ENCODE measurements around the gene KCNJ6.
"Not testable (repeated sequence)": the region's sequence is repeated elsewhere in the genome, so short reads cannot be mapped to it uniquely, and the experiment has no call there.

The KCNJ6 gene

DNA sequence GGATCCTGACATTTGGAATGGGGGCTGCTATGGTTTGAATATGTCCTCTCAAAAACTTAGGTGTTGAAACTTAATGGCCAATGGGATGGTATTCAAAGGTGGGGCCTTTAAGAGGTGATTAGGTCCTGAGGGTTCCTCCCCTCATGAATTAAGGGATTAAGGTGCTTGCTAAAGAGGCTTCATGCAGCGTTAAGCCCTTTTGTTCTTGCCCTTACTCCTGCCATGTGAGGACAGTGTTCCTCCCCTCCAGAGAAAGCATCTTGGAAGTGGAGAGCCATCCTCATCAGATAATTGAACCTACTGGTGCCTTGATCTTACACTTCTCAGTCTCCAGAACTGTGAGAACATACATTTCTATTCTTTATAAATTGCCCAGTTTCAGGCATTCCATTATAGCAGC lies 146.6 kb downstream of the KCNJ6 start:
- no peak for DNase-seq (ENCODE audit: low spot score)

DNA sequence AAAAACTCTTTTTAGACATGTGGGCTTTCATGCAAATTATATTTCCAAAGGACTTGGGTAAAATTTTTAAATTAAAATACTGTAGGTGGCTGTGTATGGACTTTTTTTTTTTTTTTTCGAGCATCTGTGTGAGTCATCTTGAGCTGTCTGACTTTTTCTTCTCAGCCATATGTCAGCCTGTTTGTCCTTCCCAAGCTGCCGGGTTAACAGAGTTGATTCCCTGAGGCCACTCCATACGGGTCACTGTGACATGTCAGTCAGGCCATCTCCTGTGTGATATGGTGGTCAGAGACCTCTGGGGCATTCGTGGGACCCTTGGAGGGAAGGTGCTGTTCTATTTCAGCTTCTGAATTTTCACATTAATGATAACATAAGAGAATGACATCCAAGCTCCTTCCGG lies 148.3 kb downstream of the KCNJ6 start:
- DNase-seq (ENCODE audit: low spot score): no peak

DNA sequence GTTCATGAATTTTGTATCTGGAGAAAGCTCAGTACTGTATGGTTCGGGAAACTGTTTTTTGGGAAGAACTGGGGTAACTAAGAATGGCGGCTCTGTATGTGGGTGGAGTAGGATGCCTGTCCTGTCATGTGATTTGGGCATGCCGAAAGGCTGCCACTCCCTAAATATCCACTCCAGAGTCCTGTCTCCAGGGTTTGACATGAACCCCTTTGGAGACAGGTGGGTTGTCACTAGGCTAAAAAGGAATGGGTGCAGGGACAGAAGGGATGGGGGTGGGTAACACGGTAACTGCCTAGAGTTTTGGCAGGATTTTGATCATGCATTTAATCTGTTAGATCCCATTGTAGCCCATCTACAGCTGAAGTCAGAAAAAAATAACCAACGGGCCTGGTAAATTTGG lies 150.1 kb downstream of the KCNJ6 start:
- DNase-seq (ENCODE audit: low spot score): no peak

DNA sequence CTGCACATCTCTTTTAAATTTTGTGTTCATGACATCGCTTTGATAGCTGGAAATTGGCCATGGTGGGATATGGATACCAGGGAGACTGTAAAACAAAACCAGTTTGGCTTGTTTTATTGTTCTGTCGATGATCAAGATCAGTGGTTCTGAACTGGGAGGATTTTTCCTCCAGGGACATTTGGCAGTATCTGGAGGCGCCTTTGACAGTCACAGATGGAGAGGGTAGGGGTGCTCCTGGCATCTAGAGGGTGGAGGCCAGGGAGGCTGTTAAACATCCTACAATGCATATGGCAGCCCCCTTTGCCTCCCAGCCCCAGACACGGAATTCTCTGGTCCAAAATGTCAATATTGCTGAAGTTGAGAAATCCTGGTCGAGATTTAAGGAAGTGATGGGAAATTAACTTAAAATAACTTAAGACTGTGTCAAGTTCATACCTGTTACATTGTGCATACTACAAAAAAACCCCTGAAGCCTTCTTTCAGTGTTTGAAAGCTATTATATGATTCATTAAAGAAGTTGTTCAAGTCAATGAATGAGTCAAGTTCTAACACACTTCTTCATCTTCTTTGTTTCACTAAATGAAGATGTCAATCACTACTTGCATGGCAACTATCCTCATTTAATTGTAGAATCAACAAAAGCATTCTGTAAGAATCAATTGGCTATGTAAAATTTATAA lies 150.9 kb downstream of the KCNJ6 start:
- DNase-seq (ENCODE audit: low spot score): no peak

DNA sequence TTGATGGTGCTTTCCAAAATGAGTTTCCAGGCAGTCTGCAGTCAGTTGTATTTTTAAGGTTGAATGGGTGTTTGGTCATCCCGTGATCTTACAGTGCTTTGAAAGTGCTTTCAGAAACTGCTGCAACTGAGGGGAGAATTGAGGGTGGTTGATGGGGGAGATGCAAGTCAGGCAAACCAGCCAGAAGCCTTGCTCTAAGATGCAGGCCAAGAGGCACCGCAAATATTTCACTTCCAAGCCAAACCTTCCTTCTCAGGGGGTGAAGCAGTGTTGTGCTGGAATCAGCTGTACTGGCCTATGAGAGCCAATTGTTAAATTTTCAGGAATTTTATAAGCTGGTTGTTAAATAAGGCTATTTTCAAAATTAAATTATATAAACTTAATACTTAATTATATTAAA lies 151.6 kb downstream of the KCNJ6 start:
- DNase-seq (ENCODE audit: low spot score): no peak

DNA sequence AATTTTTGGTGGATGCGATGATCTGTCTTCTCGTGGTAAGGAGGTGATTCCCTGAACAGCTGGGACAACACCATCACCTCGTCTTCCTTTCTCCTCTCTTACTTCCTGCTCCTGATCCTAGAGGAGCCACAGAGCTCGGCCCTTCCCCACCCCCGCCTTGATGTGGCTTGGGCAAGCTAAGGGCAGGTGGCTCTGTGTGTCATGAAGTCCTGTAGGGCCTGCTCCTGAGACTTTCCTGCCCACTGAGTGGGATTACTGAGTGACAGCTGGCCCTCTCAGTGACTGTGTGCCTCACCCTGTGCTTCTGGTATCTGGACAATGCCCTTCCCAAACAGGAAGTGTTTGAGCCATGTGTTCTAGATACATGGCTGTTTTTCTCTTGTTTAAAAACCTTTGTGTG lies 153.0 kb downstream of the KCNJ6 start:
- no peak for DNase-seq (ENCODE audit: low spot score)

DNA sequence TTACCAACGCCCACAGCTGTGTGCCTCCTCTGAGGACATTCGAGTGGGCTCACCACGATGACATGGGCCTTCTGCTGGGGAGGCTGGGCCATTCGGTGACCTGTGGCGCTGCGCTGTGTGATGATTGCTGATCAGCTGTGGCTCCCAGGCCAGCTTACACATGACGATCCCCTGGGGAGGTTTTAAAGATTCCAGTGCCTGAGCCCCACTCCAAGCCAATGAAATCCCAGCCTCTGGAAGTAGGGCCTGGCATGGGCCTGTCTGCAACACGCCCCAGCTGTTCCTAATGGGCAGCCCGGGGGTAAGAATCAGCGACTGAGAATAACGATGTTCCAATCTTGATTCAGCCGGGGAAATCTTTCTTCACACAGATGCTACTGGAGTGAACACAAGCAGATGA lies 153.7 kb downstream of the KCNJ6 start:
- no peak for DNase-seq (ENCODE audit: low spot score)

DNA sequence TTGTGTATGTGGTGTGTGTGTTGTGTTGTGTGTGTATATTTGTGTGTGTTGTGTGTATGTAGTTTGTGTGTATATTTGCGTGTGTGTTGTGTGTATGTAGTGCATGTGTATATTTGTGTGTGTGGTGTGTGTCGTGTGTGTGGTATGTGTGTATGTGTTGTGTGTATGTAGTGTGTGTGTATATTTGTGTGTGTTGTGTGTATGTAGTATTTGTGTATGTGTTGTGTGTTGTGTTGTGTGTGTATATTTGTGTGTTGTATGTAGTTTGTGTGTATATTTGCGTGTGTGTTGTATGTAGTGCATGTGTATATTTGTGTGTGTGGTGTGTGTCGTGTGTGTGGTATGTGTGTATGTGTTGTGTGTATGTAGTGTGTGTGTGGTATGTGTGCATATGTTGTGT lies 154.9 kb downstream of the KCNJ6 start:
- DNase-seq (ENCODE audit: low spot score): not testable (repeated sequence)

DNA sequence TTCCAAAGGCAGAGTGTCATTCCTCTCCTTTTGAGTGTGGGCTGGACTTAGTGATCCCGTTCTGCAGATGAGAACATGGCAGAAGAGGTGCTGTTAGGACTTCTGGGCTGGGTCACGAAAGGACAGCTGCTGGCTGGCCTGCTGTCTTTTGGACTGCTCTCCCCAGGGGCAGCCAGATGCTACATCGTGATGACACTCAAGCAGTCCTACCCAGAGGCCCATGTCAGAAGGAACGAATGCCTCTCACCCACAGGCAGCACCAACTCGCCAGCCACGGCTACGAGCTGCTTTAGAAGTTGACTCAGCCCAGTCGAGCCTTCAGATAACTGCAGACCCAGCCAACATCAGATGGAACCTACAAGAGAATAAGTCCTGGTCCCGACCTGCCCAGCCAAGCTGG lies 156.5 kb downstream of the KCNJ6 start:
- no peak for DNase-seq (ENCODE audit: low spot score)

DNA sequence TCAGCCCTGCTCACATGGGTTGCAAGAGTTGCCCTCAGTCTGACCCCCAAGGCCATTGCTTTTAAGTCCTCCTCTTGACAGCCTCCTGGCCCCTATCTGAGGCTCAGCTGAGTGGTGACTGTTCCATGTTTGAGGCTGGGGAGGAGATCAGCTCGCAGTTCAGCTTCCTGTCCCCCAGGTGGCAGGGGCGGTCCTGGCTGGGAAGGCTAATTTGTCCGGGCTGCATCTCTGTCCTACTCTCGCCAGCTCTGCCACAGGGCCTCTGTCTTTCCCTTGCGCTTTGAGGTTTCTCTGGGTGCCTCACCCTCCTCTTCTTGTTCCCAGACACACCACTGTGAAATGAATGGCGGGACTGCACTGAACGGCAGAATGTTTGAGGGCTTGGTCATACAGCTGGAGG lies 157.3 kb downstream of the KCNJ6 start:
- no peak for DNase-seq (ENCODE audit: low spot score)

DNA sequence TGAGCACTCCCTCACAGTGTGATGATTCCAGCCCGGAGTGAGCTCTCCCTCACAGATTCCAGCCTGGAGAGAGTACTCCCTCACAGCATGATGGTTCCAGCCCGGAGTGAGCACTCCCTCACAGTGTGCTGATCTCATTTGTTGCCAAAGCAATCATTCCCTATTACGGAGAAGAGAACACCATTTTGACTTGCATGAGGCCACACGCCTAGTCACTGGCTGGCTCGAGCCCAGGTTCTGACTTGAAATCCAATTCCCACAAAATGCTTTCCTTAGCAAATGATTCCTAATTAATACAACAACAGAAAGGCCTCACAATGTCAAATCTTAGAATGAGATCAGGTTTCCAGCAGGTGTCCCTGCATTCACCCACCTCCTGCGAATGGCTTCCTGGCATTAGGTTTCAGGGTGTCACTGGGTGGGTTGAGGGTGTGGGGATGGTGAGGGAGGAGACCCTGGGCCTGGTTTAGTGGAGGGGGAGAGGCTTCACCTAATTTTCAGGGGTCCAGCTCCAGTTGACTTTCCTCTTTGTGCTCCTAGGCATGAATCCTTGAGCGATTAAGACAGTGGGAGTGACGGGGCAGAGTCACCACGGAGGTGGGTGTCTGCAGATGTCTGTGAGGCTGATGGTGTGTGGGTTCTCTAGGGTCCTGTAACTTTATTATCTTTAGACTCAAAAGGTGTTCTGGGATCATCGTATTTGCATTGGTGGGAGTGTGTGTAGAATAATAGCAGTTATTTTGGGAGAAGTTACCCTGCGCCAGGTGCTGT lies 158.5 kb downstream of the KCNJ6 start:
- DNase-seq (ENCODE audit: low spot score): no peak

DNA sequence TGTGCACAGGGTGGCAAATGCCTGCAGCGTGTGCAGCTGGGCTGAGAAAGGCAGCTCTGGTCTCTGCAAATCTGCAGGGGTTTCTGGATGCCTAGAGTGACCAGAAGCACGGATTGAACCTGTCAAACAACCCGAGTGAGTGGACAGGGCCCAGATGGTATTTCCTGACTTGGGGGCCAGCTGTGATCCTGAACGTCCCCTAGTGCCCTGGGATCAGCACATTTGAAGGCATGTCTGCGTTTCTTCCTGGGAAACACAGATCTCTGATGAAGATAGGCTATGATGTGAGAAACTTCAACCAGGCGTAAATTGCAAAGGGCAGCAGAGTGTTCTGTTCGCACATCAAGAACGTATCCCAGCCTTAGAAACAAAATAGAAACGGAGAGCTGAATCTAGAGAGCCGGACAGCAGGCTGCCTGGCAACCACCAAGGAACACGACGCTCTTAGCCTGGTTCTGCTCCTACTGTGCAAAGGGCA lies 163.1 kb downstream of the KCNJ6 start:
- no peak for DNase-seq (ENCODE audit: low spot score)

DNA sequence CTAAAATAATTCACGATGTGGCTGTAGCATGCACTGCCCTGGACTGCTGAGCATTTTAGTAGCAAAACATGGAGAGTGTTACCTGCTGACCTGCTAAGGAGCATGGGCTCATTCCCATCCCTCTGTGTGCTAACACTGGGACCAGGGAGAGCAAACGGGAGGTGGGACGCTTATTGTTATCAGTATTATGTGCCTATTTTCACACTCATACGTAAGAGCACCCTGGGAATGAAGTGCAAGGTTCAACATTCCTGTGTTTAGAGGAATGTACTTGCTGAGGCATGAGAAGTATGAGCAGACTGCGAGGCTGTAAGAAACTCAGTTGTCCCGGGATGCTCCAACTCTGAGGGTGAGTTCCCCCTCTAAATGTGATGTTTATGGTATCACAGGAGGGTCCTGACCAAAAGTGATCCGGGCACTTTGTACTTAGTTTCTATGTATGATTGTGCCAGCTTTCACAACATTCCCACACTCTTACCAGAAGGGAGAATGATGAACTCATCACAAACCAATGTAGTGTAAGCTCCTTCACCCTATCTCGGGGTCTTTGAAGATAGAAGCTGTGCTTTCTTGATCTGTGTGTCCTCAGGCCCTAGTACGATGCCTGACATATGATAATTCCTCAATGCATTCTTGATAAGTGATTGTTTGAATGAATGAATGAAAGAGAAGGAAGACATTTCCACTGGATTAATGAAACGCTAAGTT lies 164.8 kb downstream of the KCNJ6 start:
- no peak for DNase-seq (ENCODE audit: low spot score)

DNA sequence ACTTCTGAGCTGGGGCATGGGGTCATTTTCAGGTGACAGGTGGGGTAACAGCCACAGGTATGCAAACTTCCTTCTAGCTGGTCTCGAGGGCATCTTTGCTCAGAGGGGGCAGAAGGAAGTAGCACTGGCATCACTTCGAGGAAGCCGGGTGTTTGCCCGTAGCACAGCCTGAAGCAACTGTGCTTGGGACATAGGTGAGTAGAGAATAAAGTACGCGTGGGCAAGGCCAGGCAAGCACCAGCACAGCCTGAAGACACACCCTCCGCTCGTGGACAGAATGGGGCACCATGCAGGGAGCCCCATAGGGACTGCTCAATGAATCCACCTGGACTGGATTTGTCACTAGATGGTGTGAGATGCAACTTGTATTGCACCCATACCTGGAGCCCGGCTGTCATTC lies 167.1 kb downstream of the KCNJ6 start:
- no peak for DNase-seq (ENCODE audit: low spot score)

DNA sequence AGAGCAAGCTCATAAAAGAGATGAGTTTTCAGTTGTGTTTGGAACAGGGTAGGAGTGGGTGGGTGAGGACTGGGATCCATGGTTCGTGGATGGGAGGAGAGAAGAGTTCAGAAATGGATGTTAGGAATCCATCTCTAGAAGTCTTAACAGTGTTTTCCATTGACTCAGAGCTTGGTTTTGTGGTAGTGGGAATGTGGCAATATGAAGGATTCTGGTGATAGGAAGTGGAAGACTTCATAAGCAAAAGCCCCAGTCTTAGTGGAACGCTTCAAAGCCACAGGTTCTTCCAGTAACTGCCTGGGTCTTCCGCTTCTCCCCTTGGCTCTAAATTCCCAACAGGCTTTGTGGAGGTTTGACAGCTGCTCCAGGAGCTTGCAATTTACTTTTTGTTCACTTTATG lies 167.9 kb downstream of the KCNJ6 start:
- DNase-seq (ENCODE audit: low spot score): no peak

DNA sequence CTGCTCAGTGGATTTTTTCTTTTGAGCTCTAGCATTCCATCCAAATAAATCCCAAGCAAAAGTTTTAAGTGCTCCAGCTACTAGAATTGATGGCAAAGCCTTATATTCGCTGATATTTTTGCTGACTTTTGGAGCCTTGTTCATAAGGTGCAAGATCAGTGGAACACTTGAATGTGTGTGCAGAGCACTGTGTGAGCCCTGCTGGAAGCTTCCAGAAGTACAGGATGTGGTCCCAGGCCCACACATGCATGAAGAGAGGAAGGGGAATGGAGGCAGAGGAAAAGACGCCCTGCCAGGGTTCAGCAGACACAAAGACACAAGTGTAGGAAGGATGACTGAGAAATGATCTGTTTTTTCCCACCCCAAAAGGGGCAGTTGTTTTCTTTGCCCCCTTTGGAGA lies 169.4 kb downstream of the KCNJ6 start:
- no peak for DNase-seq (ENCODE audit: low spot score)

DNA sequence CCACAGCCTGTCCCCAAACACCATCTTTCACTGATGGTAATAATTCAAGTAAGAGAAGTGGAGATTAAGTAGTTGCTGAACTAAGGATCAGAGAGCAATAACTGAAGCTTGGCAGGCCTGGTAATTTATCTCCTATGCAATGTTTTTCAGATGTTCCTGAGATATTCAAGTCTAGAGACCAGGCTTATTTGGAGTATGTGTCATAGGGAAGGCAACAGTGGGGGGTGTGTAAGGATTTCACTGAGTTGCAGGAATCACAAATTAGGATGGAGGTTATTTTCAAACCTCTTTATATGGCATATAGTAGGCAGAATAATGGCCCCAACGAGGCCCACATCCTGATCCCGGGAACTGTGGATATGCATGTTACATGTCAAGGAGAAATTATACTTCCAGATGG lies 171.7 kb downstream of the KCNJ6 start:
- no peak for DNase-seq (ENCODE audit: low spot score)

DNA sequence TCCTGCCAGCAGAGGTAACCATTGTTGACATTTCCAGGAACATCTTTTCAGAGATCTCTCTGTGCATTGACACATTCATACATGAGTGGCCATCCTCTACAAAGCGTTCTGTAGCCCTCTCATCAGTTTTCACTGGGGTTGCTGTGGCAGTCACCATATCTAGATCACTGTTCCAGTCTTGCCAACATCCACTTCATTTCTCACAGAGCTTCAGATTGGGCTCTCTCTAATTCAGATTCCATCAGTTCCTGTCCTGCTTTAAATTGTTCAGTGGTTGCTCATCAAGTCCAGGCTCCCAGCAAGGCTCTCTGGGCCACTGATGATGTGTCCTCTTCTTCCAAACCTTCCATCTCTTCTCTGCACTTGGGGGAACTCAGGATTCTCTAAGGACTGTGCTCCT lies 173.7 kb downstream of the KCNJ6 start:
- DNase-seq (ENCODE audit: low spot score): no peak

DNA sequence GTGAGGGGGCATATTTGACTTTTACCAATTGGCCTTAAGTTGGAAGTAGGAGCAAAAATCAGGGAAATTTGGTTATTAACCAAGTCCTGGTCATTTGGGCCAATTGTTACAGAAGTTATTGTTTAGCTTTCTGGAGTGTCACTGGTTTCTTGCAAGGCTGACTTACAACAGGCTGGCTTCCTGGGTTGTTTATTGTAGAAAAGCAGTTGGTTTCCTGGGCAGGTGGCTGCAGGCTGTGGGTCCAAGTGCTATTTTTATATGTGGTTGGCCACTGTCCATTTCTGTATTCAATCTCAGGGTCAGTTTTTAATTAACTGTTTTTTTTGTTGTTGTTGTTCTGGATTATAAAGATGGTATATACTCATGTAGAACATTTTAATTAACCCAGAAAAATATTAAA lies 174.1 kb downstream of the KCNJ6 start:
- no peak for DNase-seq (ENCODE audit: low spot score)

DNA sequence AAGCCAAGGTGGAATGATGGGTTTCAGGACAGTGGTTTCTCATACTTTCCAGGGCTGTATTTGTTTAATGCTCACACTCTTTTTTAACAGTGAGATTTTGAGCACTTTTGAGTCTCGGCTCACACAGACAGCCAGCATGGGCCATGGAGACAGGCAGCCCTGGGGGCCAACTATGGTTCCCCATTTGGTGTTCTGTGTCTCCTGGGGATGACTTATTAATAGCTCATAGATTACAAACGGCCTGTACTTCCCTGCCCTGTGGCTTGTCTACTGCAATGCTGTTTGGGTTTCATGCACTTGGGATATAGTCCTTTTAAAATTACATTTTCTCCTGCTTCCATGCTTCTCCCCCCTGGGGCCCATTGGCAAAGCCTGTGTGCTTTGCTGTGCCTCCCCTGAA lies 178.3 kb downstream of the KCNJ6 start:
- DNase-seq (ENCODE audit: low spot score): no peak

DNA sequence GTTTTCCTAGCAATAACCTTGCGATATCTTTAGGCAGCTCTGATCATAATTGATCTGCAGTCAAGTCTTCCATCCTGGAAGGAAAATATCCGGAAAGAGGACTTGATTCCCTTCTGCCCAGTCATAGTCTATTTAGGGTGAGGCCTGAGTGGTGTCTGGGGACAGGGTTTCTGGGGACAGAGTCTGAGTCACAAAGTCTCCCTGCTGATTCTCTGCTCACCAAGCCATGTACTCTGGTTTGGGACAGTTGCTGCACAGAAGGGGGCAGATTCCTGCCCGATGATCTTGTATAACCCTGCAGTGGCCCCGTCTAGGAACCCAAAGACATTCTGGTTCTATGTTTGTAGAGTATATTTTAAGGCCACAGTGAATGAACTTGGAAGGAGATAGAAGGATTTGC lies 178.8 kb downstream of the KCNJ6 start:
- no peak for DNase-seq (ENCODE audit: low spot score)

DNA sequence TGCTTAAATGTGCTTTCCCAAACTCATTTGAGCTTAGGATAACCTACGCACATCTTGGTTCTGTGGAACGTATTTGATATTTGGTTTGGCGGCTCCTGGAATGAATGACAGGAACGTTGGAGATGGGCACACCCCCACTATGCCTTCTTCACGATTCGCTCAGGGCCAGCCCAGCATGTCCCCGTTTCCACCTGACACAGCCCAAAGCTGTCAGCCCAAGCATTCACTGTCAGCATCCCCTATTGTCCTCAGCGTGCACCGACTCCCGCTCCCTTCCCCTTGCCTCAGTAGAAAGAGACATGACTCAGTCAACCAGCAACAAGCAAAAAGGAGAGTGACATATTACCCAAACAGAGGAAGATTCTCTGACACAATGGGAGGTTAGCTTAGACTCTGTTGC lies 181.4 kb downstream of the KCNJ6 start:
- peak; percentile 82 for DNase-seq (ENCODE audit: low spot score)

DNA sequence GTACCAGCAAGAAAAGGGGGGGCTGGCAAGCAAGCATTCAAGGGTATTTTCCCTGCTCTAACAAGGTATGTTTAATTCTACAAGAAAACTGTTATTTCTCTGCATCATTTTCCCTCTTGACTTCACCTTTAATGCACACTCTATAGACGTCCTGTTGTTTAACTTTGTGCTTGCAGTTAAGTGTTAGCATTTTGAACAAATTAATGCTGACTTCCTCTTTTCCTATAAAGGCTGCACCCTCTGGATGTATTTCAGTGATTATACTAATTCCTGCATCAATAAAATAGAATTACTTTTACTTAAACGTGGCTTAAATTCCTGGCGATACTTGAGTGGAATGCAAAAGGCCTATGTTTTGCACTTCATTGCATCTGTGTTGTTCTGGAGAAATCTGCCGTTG lies 183.3 kb downstream of the KCNJ6 start:
- no peak for DNase-seq (ENCODE audit: low spot score)

Measured in putamen (tissue), 1 donor.